ENCODE measurements around the gene DHX36. TPM values are rescaled to one million over a fixed set of nuclear protein-coding genes. Genes with fewer than 3 reads are reported as not detected.

The DHX36 gene
- total and polyA plus RNA-seq, 2 experiments from 2014 or later, result 24.8 to 38.2 TPM

DNA sequence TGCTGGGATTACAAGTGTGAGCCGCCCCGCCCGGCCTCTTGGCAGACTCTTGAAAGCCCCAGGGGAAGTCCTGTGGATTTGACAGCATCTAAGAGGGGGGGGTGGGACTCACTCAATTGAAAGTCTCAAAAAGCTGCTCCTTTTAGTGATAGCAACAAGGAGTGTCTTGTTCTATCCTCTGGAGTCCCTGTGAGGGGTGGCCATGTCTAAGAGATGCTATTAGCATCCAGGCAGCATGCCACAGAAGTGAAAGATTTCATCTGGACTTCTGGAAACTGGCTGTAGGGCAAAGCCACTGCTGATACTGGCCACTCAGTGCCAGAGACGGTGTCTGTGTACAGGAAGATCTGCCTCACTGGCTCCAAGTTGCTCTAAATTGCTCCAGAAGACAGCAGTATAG, 74.0 kb downstream of the DHX36 start:
- no peak overlapping the region for H3K4me3 ChIP-seq
- DNase-seq (ENCODE audit: low read depth in 1 of 2, low spot score in 1 of 2), result no peak
- TF ChIP-seq, protein P1, sequence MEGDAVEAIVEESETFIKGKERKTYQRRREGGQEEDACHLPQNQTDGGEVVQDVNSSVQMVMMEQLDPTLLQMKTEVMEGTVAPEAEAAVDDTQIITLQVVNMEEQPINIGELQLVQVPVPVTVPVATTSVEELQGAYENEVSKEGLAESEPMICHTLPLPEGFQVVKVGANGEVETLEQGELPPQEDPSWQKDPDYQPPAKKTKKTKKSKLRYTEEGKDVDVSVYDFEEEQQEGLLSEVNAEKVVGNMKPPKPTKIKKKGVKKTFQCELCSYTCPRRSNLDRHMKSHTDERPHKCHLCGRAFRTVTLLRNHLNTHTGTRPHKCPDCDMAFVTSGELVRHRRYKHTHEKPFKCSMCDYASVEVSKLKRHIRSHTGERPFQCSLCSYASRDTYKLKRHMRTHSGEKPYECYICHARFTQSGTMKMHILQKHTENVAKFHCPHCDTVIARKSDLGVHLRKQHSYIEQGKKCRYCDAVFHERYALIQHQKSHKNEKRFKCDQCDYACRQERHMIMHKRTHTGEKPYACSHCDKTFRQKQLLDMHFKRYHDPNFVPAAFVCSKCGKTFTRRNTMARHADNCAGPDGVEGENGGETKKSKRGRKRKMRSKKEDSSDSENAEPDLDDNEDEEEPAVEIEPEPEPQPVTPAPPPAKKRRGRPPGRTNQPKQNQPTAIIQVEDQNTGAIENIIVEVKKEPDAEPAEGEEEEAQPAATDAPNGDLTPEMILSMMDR (IDR thresholded peaks at IDR 0.05; ENCODE audit: low read depth, low read length), result no peak
- peaks cover 3% of the 10 kb centered on the region for H3K36me3 ChIP-seq
- no peaks in the 10 kb centered on the region for H3K9me3 ChIP-seq (ENCODE audit: low read depth)
- H3K27ac ChIP-seq, result no peak overlapping the region
- peaks cover 6% of the 10 kb centered on the region for H3K4me1 ChIP-seq (ENCODE audit: low read depth)
- no peaks in the 10 kb centered on the region for H3K27me3 ChIP-seq

DNA sequence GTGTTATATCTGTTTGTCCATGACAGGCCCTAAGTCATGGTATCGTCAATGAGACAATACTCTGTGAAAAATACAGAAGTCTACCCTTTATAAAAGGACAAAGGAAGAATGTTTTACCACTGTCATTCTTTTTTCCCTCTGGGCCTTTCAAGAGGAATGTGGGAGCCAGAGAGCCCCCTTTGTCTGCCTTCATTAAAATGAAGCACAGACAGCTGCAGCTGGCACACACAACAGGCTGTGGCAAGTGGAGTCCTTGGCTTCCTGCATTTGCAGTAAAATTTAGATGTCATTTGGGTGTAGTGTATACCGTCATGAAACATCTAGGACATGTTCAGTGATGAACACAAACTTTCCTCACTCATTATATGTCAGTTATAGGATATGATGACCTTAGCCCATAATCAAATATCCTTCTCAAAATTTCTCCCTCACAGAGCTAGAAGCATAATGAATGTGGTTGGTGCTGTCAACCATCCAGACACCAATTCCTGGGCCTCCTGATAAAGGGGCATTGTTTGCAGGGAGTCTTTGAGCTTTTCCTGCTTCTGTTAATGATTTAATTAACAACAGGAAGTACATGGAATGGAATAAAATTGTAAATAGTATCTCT, 76.4 kb downstream of the DHX36 start:
- TF ChIP-seq, protein P1 (IDR thresholded peaks at IDR 0.05; ENCODE audit: low read depth, low read length), result no peak

DNA sequence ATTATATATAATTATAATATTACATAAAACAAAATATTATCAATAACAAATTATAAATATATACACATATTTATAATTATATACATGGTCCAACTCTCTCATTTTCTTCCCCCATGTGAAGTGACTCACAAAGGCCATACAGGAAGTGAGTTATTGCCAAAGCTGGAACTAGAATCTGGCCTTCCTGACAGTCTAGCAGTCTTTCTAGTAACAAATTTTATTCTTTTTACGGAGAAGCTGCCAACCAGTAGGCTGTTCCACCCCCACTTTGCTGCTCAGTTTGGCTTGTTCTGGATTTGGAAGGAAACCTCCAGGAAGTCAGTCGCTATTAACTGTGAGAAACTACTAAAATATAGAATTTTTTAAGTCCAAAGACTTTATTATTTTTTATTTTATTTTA, 79.6 kb downstream of the DHX36 start:
- peak in 1 of 2 donors; percentile 62 for DNase-seq (ENCODE audit: low read depth in 1 of 2, low spot score in 1 of 2)
- Histone ChIP-seq H3K4me1 (ENCODE audit: low read depth) (no peaks in the 10 kb centered on the region), H3K27me3 (no peaks in the 10 kb centered on the region), H3K9me3 (ENCODE audit: low read depth) (no peaks in the 10 kb centered on the region), H3K27ac (no peak overlapping the region), H3K4me3 (no peak overlapping the region), H3K36me3 (no peaks in the 10 kb centered on the region)
- TF ChIP-seq, protein P1 (IDR thresholded peaks at IDR 0.05; ENCODE audit: low read depth, low read length), result no peak

More for the DNA sequence above, 76.4 kb downstream of the DHX36 start:
- no peaks in the 10 kb centered on the region for H3K27me3 ChIP-seq
- H3K4me1 ChIP-seq (ENCODE audit: low read depth), result no peaks in the 10 kb centered on the region
- no peak for DNase-seq (ENCODE audit: low read depth in 1 of 2, low spot score in 1 of 2)
- no peak overlapping the region for H3K4me3 ChIP-seq
- peaks cover 3% of the 10 kb centered on the region for H3K36me3 ChIP-seq
- no peak overlapping the region for H3K27ac ChIP-seq
- no peaks in the 10 kb centered on the region for H3K9me3 ChIP-seq (ENCODE audit: low read depth)

DNA sequence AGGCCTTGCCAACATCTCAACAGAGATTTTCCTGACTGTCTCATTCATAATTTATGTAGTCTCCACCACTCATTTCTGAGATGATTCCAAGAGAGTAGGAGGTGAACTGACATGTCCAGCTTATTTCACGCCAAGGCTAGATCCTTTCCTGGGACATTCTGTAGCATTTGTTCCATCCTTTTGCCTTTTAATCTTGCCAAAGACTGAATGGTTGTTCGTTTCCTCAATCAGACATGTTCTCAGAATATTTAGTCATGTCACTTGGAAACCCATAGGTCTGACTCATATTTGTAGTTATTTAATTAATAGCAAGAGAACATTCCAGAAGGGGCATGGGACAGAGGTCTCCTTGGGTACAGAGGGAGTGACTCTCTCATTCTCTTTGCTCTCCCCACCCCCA, 80.9 kb downstream of the DHX36 start:
- H3K4me1 ChIP-seq (ENCODE audit: low read depth), result no peaks in the 10 kb centered on the region
- no peak overlapping the region for H3K27ac ChIP-seq
- no peak overlapping the region for H3K4me3 ChIP-seq
- H3K27me3 ChIP-seq, result no peaks in the 10 kb centered on the region
- TF ChIP-seq, protein P1 (IDR thresholded peaks at IDR 0.05; ENCODE audit: low read depth, low read length), result no peak
- DNase-seq (ENCODE audit: low read depth in 1 of 2, low spot score in 1 of 2), result peak in 1 of 2 donors; percentile 34
- no peaks in the 10 kb centered on the region for H3K9me3 ChIP-seq (ENCODE audit: low read depth)
- no peaks in the 10 kb centered on the region for H3K36me3 ChIP-seq

DNA sequence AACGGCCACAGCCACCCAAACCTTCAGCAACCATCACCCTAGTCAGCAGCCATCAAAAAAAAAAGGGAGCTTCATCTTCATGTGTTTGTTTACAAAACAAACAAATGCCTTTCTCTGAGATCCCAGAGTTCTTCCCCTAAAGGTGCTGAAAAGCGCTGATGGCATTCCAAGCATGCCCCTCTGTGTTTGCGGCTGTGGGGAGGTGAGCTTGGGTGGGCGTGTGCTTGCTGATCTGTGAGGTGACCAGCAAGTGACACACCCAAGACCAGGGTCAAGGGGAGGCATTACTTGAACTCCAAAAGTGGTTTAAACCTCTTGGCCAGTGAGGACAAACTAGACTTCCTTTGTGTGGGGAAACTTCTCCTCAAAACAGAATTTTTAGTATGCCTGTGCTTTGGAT, 81.5 kb downstream of the DHX36 start:
- TF ChIP-seq, protein P1 (IDR thresholded peaks at IDR 0.05; ENCODE audit: low read depth, low read length), result no peak
- H3K27ac ChIP-seq, result no peak overlapping the region
- no peak for DNase-seq (ENCODE audit: low read depth in 1 of 2, low spot score in 1 of 2)
- no peaks in the 10 kb centered on the region for H3K9me3 ChIP-seq (ENCODE audit: low read depth)
- H3K4me1 ChIP-seq (ENCODE audit: low read depth), result no peaks in the 10 kb centered on the region
- H3K4me3 ChIP-seq, result no peak overlapping the region
- H3K27me3 ChIP-seq, result no peaks in the 10 kb centered on the region
- H3K36me3 ChIP-seq, result no peaks in the 10 kb centered on the region

Data from cardiac muscle cell (in vitro differentiated cells and primary cell).